CD4-positive, alpha-beta T cell (primary cell): ENCODE measurements around the gene TMSB4X. TPM values are rescaled to one million over a fixed set of nuclear protein-coding genes. Genes with fewer than 3 reads are reported as not detected.

Source experiments
- ATAC-seq: fragments of 200-7000 bp; cut with Tn5 transposase; one replicate; pipeline ENCODE4 v1.10.0; 2022; ENCODE audit warnings: mild to moderate bottlenecking; ENCODE audit not compliant: poor library complexity
- CTCF ChIA-PET: fragments of 350-600 bp; sonication (Branson Sonifier 250); formaldehyde crosslinking; loops from one replicate; lab custom pipeline; 2021; ENCODE audit warnings: antibody characterized with exemption, inconsistent platforms; lab: Charles Lee
- POLR2A ChIA-PET: fragments of 350-600 bp; sonication (Branson Sonifier 250); formaldehyde crosslinking; loops from one replicate; lab custom pipeline; 2021; ENCODE audit warnings: antibody characterized with exemption, inconsistent platforms; lab: Charles Lee
- DNase-seq, 14 experiments: peaks; one replicate each; pipeline ENCODE4 v3.0.0-alpha.2; 2013 to 2020; ENCODE audit warnings: mixed read lengths in 2 of 14
- H3K27ac ChIP-seq, 2 donors: one replicate each; pipeline versions ENCODE4 v1.5.1 to v1.7.0; 2013; ENCODE audit warnings: low read length in 2 of 2, low read depth in 1 of 2, mild to moderate bottlenecking in 1 of 2
- H3K27me3 ChIP-seq, 2 experiments: 1 replicate in 1 of 2; 2 replicates in 1 of 2; pipeline versions ENCODE4 v1.6.1 to v1.7.0; 2013; ENCODE audit warnings: low read length in 2 of 2, control low read depth in 1 of 2, mild to moderate bottlenecking in 1 of 2, moderate library complexity in 1 of 2; ENCODE audit not compliant: insufficient read depth in 2 of 2, control insufficient read depth in 1 of 2
- H3K36me3 ChIP-seq: one replicate; pipeline ENCODE4 v1.6.1; 2013; ENCODE audit warnings: low read length, control low read depth; ENCODE audit not compliant: insufficient read depth
- H3K4me1 ChIP-seq: one replicate; pipeline ENCODE4 v1.6.1; 2013; ENCODE audit warnings: low read length, control low read depth; ENCODE audit not compliant: insufficient read depth
- H3K4me3 ChIP-seq: one replicate; pipeline ENCODE4 v1.5.1; 2013; ENCODE audit warnings: mild to moderate bottlenecking, low read length, moderate library complexity
- H3K9me3 ChIP-seq, 2 experiments: 1 replicate in 1 of 2; 2 replicates in 1 of 2; pipeline versions ENCODE4 v1.6.1 to v1.7.0; 2013; ENCODE audit warnings: low read length in 2 of 2, mild to moderate bottlenecking in 2 of 2, control low read depth in 1 of 2, moderate library complexity in 1 of 2; ENCODE audit not compliant: control insufficient read depth in 1 of 2, insufficient read depth in 1 of 2
- H3K27ac Mint-ChIP-seq: one replicate; pipeline ENCODE4 v1.8.0; 2020; ENCODE audit warnings: mixed read lengths
- H3K27me3 Mint-ChIP-seq: one replicate; pipeline ENCODE4 v1.8.0; 2021; ENCODE audit warnings: mixed read lengths
- H3K36me3 Mint-ChIP-seq: one replicate; pipeline ENCODE4 v1.8.0; 2021; ENCODE audit warnings: low read depth, mixed read lengths
- H3K4me1 Mint-ChIP-seq: one replicate; pipeline ENCODE4 v1.8.0; 2021; ENCODE audit warnings: low read depth, mixed read lengths
- H3K4me3 Mint-ChIP-seq: one replicate; pipeline ENCODE4 v1.8.0; 2020; ENCODE audit warnings: mild to moderate bottlenecking, mixed read lengths
- H3K9me3 Mint-ChIP-seq: one replicate; pipeline ENCODE4 v1.8.0; 2020; ENCODE audit warnings: mixed read lengths
- CTCF ChIP-seq: fragments of 200-600 bp; IDR thresholded peaks from one replicate; pipeline ENCODE4 v1.8.0; 2022; ENCODE audit warnings: antibody characterized with exemption, mild to moderate bottlenecking
- intact Hi-C, 2 experiments: fragments of 100-400 bp; cut with DNase I in 1 of 2; cut with micrococcal nuclease in 1 of 2; formaldehyde crosslinking; loops; one replicate each; pipeline versions ENCODE4 v1.15.1 to v1.9.0; 2023 to 2025; cut with DNase I, micrococcal nuclease
- total RNA-seq, 174 experiments: library from RNA in 2 of 174; stranded (reverse) in 2 of 174; gene quantifications; one replicate each; pipeline ENCODE4 v1.2.3 and lab custom pipeline; 2021 to 2026

TMSB4X gene
- total RNA-seq, 2 experiments from 2014 or later, result 2,621 to 2,738 TPM

- Histone ChIP-seq H3K27me3 (no peaks in the 10 kb centered on the region), H3K4me1 (peaks cover 37% of the 10 kb centered on the region), H3K36me3 (no peaks in the 10 kb centered on the region), H3K27ac (peak overlapping the region in 1 of 2 donors; percentile 85), H3K9me3 (no peaks in the 10 kb centered on the region), H3K4me3 (no peak overlapping the region)
- peak overlapping the region; percentile 90 for H3K27ac Mint-ChIP-seq
- no peaks in the 10 kb centered on the region for H3K27me3 Mint-ChIP-seq
- no peak for DNase-seq
- POLR2A ChIA-PET, result interaction anchor here (1.1 to 21.5 kb wide), 8 partner anchors 16 to 95 kb away, joined by 4 to 502 read pairs (median 7); partner anchors contain the start of gene TMSB4X
- no peaks in the 10 kb centered on the region for H3K9me3 Mint-ChIP-seq
- TF ChIP-seq CTCF, result no peak
- no peak for ATAC-seq
- CTCF ChIA-PET, result interaction anchor here (4.1 kb wide), 1 partner anchor 50 kb away, joined by 17 read pairs; no protein-coding TSS in a partner anchor
- no peak overlapping the region for H3K4me3 Mint-ChIP-seq
- peaks cover 83% of the 10 kb centered on the region for H3K4me1 Mint-ChIP-seq
- H3K36me3 Mint-ChIP-seq, result no peaks in the 10 kb centered on the region
- intact Hi-C loops, result loop anchor here (2.0 to 5.0 kb wide), 2 partner anchors 14 to 35 kb away; no protein-coding TSS in a partner anchor
Measured at GRCh38 chrX:12996934-12997435, 22.1 kb downstream of the TMSB4X start.

GRCh38 chrX:12997906-12998687 is 23.2 kb downstream of the TMSB4X start:
- no peaks in the 10 kb centered on the region for H3K27me3 Mint-ChIP-seq
- no peak for TF ChIP-seq CTCF
- H3K9me3 Mint-ChIP-seq, result no peaks in the 10 kb centered on the region
- Histone ChIP-seq H3K27me3 (no peaks in the 10 kb centered on the region), H3K27ac (peak overlapping the region; percentile 70 to 85), H3K4me1 (peaks cover 39% of the 10 kb centered on the region), H3K9me3 (no peaks in the 10 kb centered on the region), H3K4me3 (no peak overlapping the region), H3K36me3 (no peaks in the 10 kb centered on the region)
- peaks cover 85% of the 10 kb centered on the region for H3K4me1 Mint-ChIP-seq
- H3K4me3 Mint-ChIP-seq, result peak overlapping the region; percentile 54
- ChIA-PET CTCF (interaction anchor here (1.1 to 4.1 kb wide), 2 partner anchors 9 to 51 kb away, joined by 3 to 17 read pairs; no protein-coding TSS in a partner anchor), POLR2A (interaction anchor here (1.1 to 21.5 kb wide), 10 partner anchors 15 to 97 kb away, joined by 3 to 502 read pairs (median 7); partner anchors contain the start of gene TMSB4X)
- H3K27ac Mint-ChIP-seq, result peak overlapping the region; percentile 90
- DNase-seq (peak in 1 of 14 experiments; percentile 29), ATAC-seq (no peak)
- H3K36me3 Mint-ChIP-seq, result no peaks in the 10 kb centered on the region
- intact Hi-C loops, result loop anchor here (2.0 to 5.0 kb wide), 4 partner anchors 15 to 89 kb away; no protein-coding TSS in a partner anchor

GRCh38 chrX:12999422-12999821 is 24.5 kb downstream of the TMSB4X start:
- Histone ChIP-seq H3K27ac (peak overlapping the region; percentile 72 to 85), H3K9me3 (no peaks in the 10 kb centered on the region), H3K27me3 (no peaks in the 10 kb centered on the region), H3K4me1 (peaks cover 49% of the 10 kb centered on the region), H3K4me3 (peak overlapping the region; percentile 37), H3K36me3 (no peaks in the 10 kb centered on the region)
- H3K27me3 Mint-ChIP-seq, result no peaks in the 10 kb centered on the region
- TF ChIP-seq CTCF, result no peak
- H3K36me3 Mint-ChIP-seq, result no peaks in the 10 kb centered on the region
- POLR2A ChIA-PET, result interaction anchor here (0.6 to 21.5 kb wide), 16 partner anchors 9 to 115 kb away, joined by 3 to 502 read pairs (median 10); partner anchors contain the start of gene TMSB4X
- peak in 9 of 14 experiments; percentile 24 to 80 (median 36) for DNase-seq
- peaks cover 76% of the 10 kb centered on the region for H3K4me1 Mint-ChIP-seq
- H3K9me3 Mint-ChIP-seq, result no peaks in the 10 kb centered on the region
- ATAC-seq, result peak; percentile 70
- H3K27ac Mint-ChIP-seq, result peak overlapping the region; percentile 90
- intact Hi-C loops, result loop anchor here in 1 of 2 experiments (2.0 to 5.0 kb wide), 3 partner anchors 21 to 87 kb away; no protein-coding TSS in a partner anchor
- CTCF ChIA-PET, result interaction anchor here (1.5 to 1.8 kb wide), 3 partner anchors 49 to 91 kb away, joined by 3 to 10 read pairs (median 4); no protein-coding TSS in a partner anchor
- peak overlapping the region; percentile 89 for H3K4me3 Mint-ChIP-seq
